K562 (cell line): ENCODE results near the gene HMBS. TPM values are rescaled to one million over a fixed set of nuclear protein-coding genes. Genes with fewer than 3 reads are reported as not detected.

Experiments used
- CREB3 ChIP-seq: fragments of 450-650 bp; conservative IDR thresholded peaks from 2 replicates; pipeline ENCODE4 v1.6.1; 2016; ENCODE audit warnings: missing genetic modification characterization, low read depth, mild to moderate bottlenecking, missing compliant biosample characterization, moderate library complexity
- GTF2B ChIP-seq: IDR thresholded peaks from 2 replicates; pipeline ENCODE4 v1.6.1; 2011; ENCODE audit not compliant: insufficient read length; ENCODE audit errors: extremely low read depth
- HNRNPLL ChIP-seq: fragments of 200-400 bp; formaldehyde crosslinking; IDR thresholded peaks from 2 replicates; pipeline ENCODE4 v1.6.1; 2017; ENCODE audit warnings: low read length, low read depth, mild to moderate bottlenecking; ENCODE audit not compliant: poor library complexity, severe bottlenecking
- PKNOX1 ChIP-seq: fragments of 450-650 bp; IDR thresholded peaks from 2 replicates; pipeline ENCODE4 v1.6.1; 2016
- POLR2AphosphoS5 ChIP-seq: IDR thresholded peaks from 2 replicates; pipeline ENCODE4 v1.6.1; 2011; ENCODE audit warnings: mild to moderate bottlenecking, low read depth, low read length, moderate library complexity; ENCODE audit not compliant: control insufficient read depth, insufficient read depth
- TAF7 ChIP-seq: fragments of 450-650 bp; IDR thresholded peaks from 2 replicates; pipeline ENCODE4 v1.6.1; 2016; ENCODE audit warnings: missing genetic modification characterization, missing compliant biosample characterization
- TOE1 ChIP-seq, 2 experiments: fragments of 450-650 bp in 1 of 2; sonication (generic) in 1 of 2; formaldehyde crosslinking in 1 of 2; IDR thresholded peaks; 2 replicates each; pipeline versions ENCODE4 v1.7.1 to v1.8.0; 2016 to 2022; ENCODE audit warnings: borderline replicate concordance in 2 of 2, mild to moderate bottlenecking in 2 of 2, antibody characterized with exemption in 1 of 2, inconsistent platforms in 1 of 2, low read depth in 1 of 2, missing genetic modification reagents in 1 of 2, moderate library complexity in 1 of 2
- ZNF347 ChIP-seq: fragments of 450-650 bp; formaldehyde crosslinking; IDR thresholded peaks from 2 replicates; pipeline ENCODE4 v1.4.0; 2020; ENCODE audit warnings: low read depth, mild to moderate bottlenecking, moderate library complexity
- ZNF445 ChIP-seq: fragments of 250-450 bp; sonication (Bioruptor Pico); IDR thresholded peaks from 2 replicates; pipeline ENCODE4 v1.4.0; 2020; ENCODE audit warnings: low read depth, mild to moderate bottlenecking, moderate library complexity
- ZNF76 ChIP-seq: fragments of 250-450 bp; sonication (Bioruptor Pico); IDR thresholded peaks from 2 replicates; pipeline ENCODE4 v1.4.0; 2020; ENCODE audit warnings: mild to moderate bottlenecking, moderate library complexity, borderline replicate concordance
- ZNF79 ChIP-seq: fragments of 250-450 bp; sonication (Bioruptor Pico); IDR thresholded peaks from 2 replicates; pipeline ENCODE4 v1.4.0; 2020; ENCODE audit warnings: low read depth, mild to moderate bottlenecking, moderate library complexity
- polyA plus RNA-seq, 8 experiments: library from polyadenylated mRNA; depleted of rRNA in 4 of 8; stranded (reverse) in 5 of 8; unstranded in 3 of 8; fragments of >200 nt; fragmentation: Nextera tagmentation in 2 of 8; fragmentation: Illumina TruSeq in 1 of 8; extraction: Ambion mirVana in 2 of 8; extraction: Trizol in 1 of 8; gene quantifications; 2 replicates each; pipeline versions ENCODE4 v1.2.1 to v1.2.3, GENCODE V29; 2011 to 2014; ENCODE audit warnings: inconsistent platforms in 1 of 8, missing spikeins in 1 of 8
- total RNA-seq, 7 experiments: library from RNA; depleted of rRNA in 6 of 7; stranded (reverse); fragments of >200 nt in 6 of 7; fragmentation: Illumina TruSeq in 2 of 7; extraction: Trizol in 2 of 7; gene quantifications; 2 replicates each; pipeline versions ENCODE4 v1.2.1 to v1.2.3, GENCODE V29; 2011 to 2021; ENCODE audit warnings: low replicate concordance in 1 of 7
- TF ChIP-seq, protein P1 (sequence below): conservative IDR thresholded peaks from 2 replicates; pipeline ENCODE4 v1.6.1; 2011; ENCODE audit warnings: low read depth, mild to moderate bottlenecking, low read length; ENCODE audit not compliant: control insufficient read depth
- TF ChIP-seq, protein P2 (sequence below): fragments of 200-800 bp; sonication (Bioruptor generic); IDR thresholded peaks from 2 replicates; pipeline ENCODE4 v1.6.1; 2017; ENCODE audit warnings: missing genetic modification characterization, missing compliant biosample characterization

Gene HMBS
- total and polyA plus RNA-seq, 9 of the 15 experiments (the other 6 are each of a cell fraction or from before 2014, with no cell fraction given) = 56.9 to 385 (median 286) TPM

GRCh38 chr11:119106564-119107537 is 22.2 kb downstream of the HMBS start, which contains the start of gene C2CD2L (continued):
- no peak for TF ChIP-seq CREB3 (tag)
- TF ChIP-seq TOE1 (IDR thresholded peaks at IDR 0.05; ENCODE audit: borderline replicate concordance) = peak; percentile 65; the same call in 1 of the 2 replicates
- no peak for TF ChIP-seq TOE1 (CRISPR knock-in tag; IDR thresholded peaks at IDR 0.05; ENCODE audit: borderline replicate concordance, low read depth)
- no peak for TF ChIP-seq GTF2B
- TF ChIP-seq, protein P1, sequence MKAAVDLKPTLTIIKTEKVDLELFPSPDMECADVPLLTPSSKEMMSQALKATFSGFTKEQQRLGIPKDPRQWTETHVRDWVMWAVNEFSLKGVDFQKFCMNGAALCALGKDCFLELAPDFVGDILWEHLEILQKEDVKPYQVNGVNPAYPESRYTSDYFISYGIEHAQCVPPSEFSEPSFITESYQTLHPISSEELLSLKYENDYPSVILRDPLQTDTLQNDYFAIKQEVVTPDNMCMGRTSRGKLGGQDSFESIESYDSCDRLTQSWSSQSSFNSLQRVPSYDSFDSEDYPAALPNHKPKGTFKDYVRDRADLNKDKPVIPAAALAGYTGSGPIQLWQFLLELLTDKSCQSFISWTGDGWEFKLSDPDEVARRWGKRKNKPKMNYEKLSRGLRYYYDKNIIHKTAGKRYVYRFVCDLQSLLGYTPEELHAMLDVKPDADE = peak; percentile 89
- TF ChIP-seq POLR2AphosphoS5 = peak; percentile 60
- no peak for TF ChIP-seq ZNF79
- TF ChIP-seq TAF7 = no peak
- TF ChIP-seq ZNF76 (CRISPR knock-in tag) = 0 out of 2 replicates have a peak, but pooled peaks have one; percentile 32
- TF ChIP-seq, protein P2, sequence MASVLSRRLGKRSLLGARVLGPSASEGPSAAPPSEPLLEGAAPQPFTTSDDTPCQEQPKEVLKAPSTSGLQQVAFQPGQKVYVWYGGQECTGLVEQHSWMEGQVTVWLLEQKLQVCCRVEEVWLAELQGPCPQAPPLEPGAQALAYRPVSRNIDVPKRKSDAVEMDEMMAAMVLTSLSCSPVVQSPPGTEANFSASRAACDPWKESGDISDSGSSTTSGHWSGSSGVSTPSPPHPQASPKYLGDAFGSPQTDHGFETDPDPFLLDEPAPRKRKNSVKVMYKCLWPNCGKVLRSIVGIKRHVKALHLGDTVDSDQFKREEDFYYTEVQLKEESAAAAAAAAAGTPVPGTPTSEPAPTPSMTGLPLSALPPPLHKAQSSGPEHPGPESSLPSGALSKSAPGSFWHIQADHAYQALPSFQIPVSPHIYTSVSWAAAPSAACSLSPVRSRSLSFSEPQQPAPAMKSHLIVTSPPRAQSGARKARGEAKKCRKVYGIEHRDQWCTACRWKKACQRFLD (CRISPR knock-in tag) = peak; percentile 73
- no peak for TF ChIP-seq ZNF445 (CRISPR knock-in tag)
- TF ChIP-seq HNRNPLL = peak; percentile 31
- peak; percentile 61; the same call in 1 of the 2 replicates for TF ChIP-seq PKNOX1
- no peak for TF ChIP-seq ZNF347 (CRISPR knock-in tag)
